Heart right ventricle (tissue), 16 donors: ENCODE results near the gene AIF1. TPM values are rescaled to one million over a fixed set of nuclear protein-coding genes. Genes with fewer than 3 reads are reported as not detected.

Experiments
- ATAC-seq, 8 donors: fragments of 200-7000 bp; cut with Tn5 transposase; one replicate each; pipeline ENCODE4 v1.9.1; 2020; ENCODE audit warnings: mild to moderate bottlenecking in 8 of 8, moderate library complexity in 8 of 8, moderate number of reproducible peaks in 1 of 8
- DNase-seq, 2 donors: peaks; one replicate each; pipeline ENCODE4 v3.0.0-alpha.2; 2020
- H3K27ac ChIP-seq, 10 donors: fragments of 200-600 bp; sonication (generic) in 2 of 10; one replicate each; pipeline versions ENCODE4 v1.5.0 to v1.8.0; 2020 to 2022; ENCODE audit warnings: mild to moderate bottlenecking in 3 of 10
- H3K27me3 ChIP-seq, 7 donors: fragments of 200-600 bp; one replicate each; pipeline ENCODE4 v1.8.0; 2021 to 2022; ENCODE audit warnings: mild to moderate bottlenecking in 2 of 7
- H3K36me3 ChIP-seq, 9 donors: fragments of 200-600 bp; sonication (generic) in 1 of 9; one replicate each; pipeline versions ENCODE4 v1.5.0 to v1.8.0; 2020 to 2022; ENCODE audit warnings: mild to moderate bottlenecking in 2 of 9
- H3K4me1 ChIP-seq, 9 donors: fragments of 200-600 bp; sonication (generic) in 1 of 9; one replicate each; pipeline versions ENCODE4 v1.5.0 to v1.8.0; 2020 to 2022; ENCODE audit warnings: mild to moderate bottlenecking in 4 of 9
- H3K4me3 ChIP-seq, 10 donors: fragments of 200-600 bp; sonication (generic) in 2 of 10; one replicate each; pipeline versions ENCODE4 v1.5.0 to v1.8.0; 2020 to 2022; ENCODE audit warnings: mild to moderate bottlenecking in 7 of 10, moderate library complexity in 2 of 10
- H3K9me3 ChIP-seq, 11 donors: fragments of 200-600 bp in 10 of 11; sonication (generic) in 2 of 11; one replicate each; pipeline versions ENCODE4 v1.5.0 to v1.8.0; 2013 to 2022; ENCODE audit warnings: mild to moderate bottlenecking in 2 of 11, control low read depth in 1 of 11, moderate library complexity in 1 of 11
- CTCF ChIP-seq, 9 donors: fragments of 200-600 bp; sonication (generic) in 2 of 9; IDR thresholded peaks; one replicate each; pipeline versions ENCODE4 v1.5.0 to v1.8.0; 2021 to 2022; ENCODE audit warnings: antibody characterized with exemption in 9 of 9, mild to moderate bottlenecking in 5 of 9, moderate library complexity in 1 of 9
- WGBS, 2 donors: extraction: QIAGEN DNeasy Blood & Tissue Kit; methylation state at CpG; one replicate each; pipeline ENCODE4 v1.1.7; 2013; ENCODE audit warnings: inconsistent platforms in 1 of 2; 5-methylcytosine and 5-hydroxymethylcytosine counted together
- intact Hi-C, 10 donors: fragments of 100-400 bp; cut with DNase I; formaldehyde crosslinking; loops; one replicate each; pipeline versions ENCODE4 v1.11.1 to v1.14.2; 2022
- polyA plus RNA-seq, 2 donors: library from polyadenylated mRNA; stranded (reverse); fragments of 200-250 nt; gene quantifications; one replicate each; pipeline ENCODE4 v1.2.3, GENCODE V29; 2013
- total RNA-seq, 10 donors: library from RNA; stranded (reverse); fragmentation: NEBNext Ultra II Directional in 3 of 10; extraction: Animal tissue kit (Norgen Biotek cat#: 25700) in 3 of 10; gene quantifications; one replicate each; pipeline versions ENCODE4 v1.2.1 to v1.2.4, GENCODE V29; 2021 to 2023
- donor health status: Arrhythmogenic right ventricular cardiomyopathy.
- donor health status: ischemic (EF 13 %, LVEDD 7.1; RV severe dilation, severe dysfunction).
- donor health status: healthy with polysubstance abuse.
- donor health status: DM: no; HTN: yes; CAD: no.
- donor health status: DM: no; HTN: no; CAD: no.
- donor health status: ischemic (EF 25% LVEDD 6.9; RV normal size, moderate dysfunction).
- donor health status: ischemic (EF 25% LVEDD 5.7; RV mildly dilated, moderate dysfunction).
- donor health status: healthy.
- donor health status: DM: yes; HTN: yes; CAD: no.
- donor health status: Ischemic cardiomyopathy.
- donor health status: ischemic (EF 35%, LVEDD 5.7; RV mildly dilated, moderate dysfunction).
- donor health status: nonischemic (EF 11% LVEDD 7.7; RV severe dilation, severe dysfunction).
- donor health status: DM: yes; HTN: yes; CAD: no.
- donor health status: PGD.
- donor health status: ischemic (EF 29% LVEDD 5.4; RV normal size, mild dysfunction).
- donor health status: nonischemic (EF 23%, LVEDD 6.1; RV moderate dilation, normal function).

AIF1 gene
- total and polyA plus RNA-seq, 12 donors: 2.8 to 62.1 (median 7.8) TPM

GRCh38 chr6:31655349-31656237, 40.6 kb downstream of the AIF1 start, which contains the start of gene APOM:
APOM (plus strand) TSS chr6:31655894; CDS start chr6:31655967, 73 bp downstream.
- WGBS, 2 donors: 84 to 86% methylated on average over 8 of the region's 8 CpGs
- H3K9me3 ChIP-seq: no peaks in the 10 kb centered on the region
- peaks cover 0 to 47% (median 0%) of the 10 kb centered on the region in 9 donors for H3K36me3 ChIP-seq
- intact Hi-C loops: no loop called here
- no peak within 1 kb of the TSS for H3K4me3 ChIP-seq
- H3K4me1 ChIP-seq: peaks cover 12 to 63% (median 49%) of the 10 kb centered on the region in 9 donors
- H3K27me3 ChIP-seq: no peaks in the 10 kb centered on the region
- DNase-seq (no peak), ATAC-seq (no peak)
- no peak within 1 kb of the TSS for H3K27ac ChIP-seq
- no peak for TF ChIP-seq CTCF (IDR thresholded peaks at IDR 0.05)

- no peak for TF ChIP-seq CTCF (IDR thresholded peaks at IDR 0.05)
- DNase-seq (no peak), ATAC-seq (no peak)
- intact Hi-C loops: no loop called here
- no peak overlapping the region for H3K4me3 ChIP-seq
- H3K27me3 ChIP-seq: no peaks in the 10 kb centered on the region
- H3K4me1 ChIP-seq: peaks cover 16 to 70% (median 49%) of the 10 kb centered on the region in 9 donors
- no peaks in the 10 kb centered on the region for H3K9me3 ChIP-seq
- peaks cover 0 to 49% (median 0%) of the 10 kb centered on the region in 9 donors for H3K36me3 ChIP-seq
- peak overlapping the region in 1 of 10 donors; percentile 98 for H3K27ac ChIP-seq
- WGBS, 2 donors: 74 to 75% methylated on average over 6 of the region's 6 CpGs
Observed at GRCh38 chr6:31657406-31658157, 42.5 kb downstream of the AIF1 start.

GRCh38 chr6:31658158-31658688, 43.2 kb downstream of the AIF1 start:
- DNase-seq (no peak), ATAC-seq (no peak)
- WGBS, 2 donors: 71 to 78% methylated on average over 4 of the region's 4 CpGs
- no peak for TF ChIP-seq CTCF (IDR thresholded peaks at IDR 0.05)
- Histone ChIP-seq H3K27me3 (no peaks in the 10 kb centered on the region), H3K9me3 (no peaks in the 10 kb centered on the region), H3K27ac (peak overlapping the region in 2 of 10 donors; percentile 94 to 98), H3K4me3 (peak overlapping the region in 1 of 10 donors; percentile 87), H3K36me3 (peaks cover 0 to 55% (median 0%) of the 10 kb centered on the region in 9 donors), H3K4me1 (peaks cover 16 to 73% (median 53%) of the 10 kb centered on the region in 9 donors)
- intact Hi-C loops: no loop called here
